GM21367 (cell line): Measurements from ENCODE around the gene CGRRF1.

Experiments used
- ATAC-seq: cut with Tn5 transposase; IDR thresholded peaks from one replicate; pipeline ENCODE4 v1.9.1; 2021; ENCODE audit not compliant: unreplicated experiment

CGRRF1 gene

GRCh38 chr14:54572316-54572715 lies 62.6 kb downstream of the CGRRF1 start:
- no peak for ATAC-seq

- ATAC-seq, result no peak
Measured at GRCh38 chr14:54574528-54574927, 64.8 kb downstream of the CGRRF1 start.

GRCh38 chr14:54577494-54577893 lies 67.8 kb downstream of the CGRRF1 start:
- no peak for ATAC-seq

- ATAC-seq, result no peak
Measured at GRCh38 chr14:54577977-54578376, 68.3 kb downstream of the CGRRF1 start.

GRCh38 chr14:54579621-54580020 lies 69.9 kb downstream of the CGRRF1 start:
- ATAC-seq, result no peak

GRCh38 chr14:54580933-54581332 lies 71.2 kb downstream of the CGRRF1 start:
- ATAC-seq, result no peak

GRCh38 chr14:54582334-54582733 lies 72.6 kb downstream of the CGRRF1 start:
- no peak for ATAC-seq

GRCh38 chr14:54584097-54584496 lies 74.4 kb downstream of the CGRRF1 start:
- no peak for ATAC-seq

GRCh38 chr14:54585214-54585613 lies 75.5 kb downstream of the CGRRF1 start:
- ATAC-seq, result no peak
